Heart left ventricle (tissue), 13 donors: ENCODE results near the gene TRIAP1.

Experiments
- POLR2A ChIP-seq, 2 donors: fragments of 450-650 bp; IDR thresholded peaks; one replicate each; pipeline ENCODE4 v1.6.1; 2017; ENCODE audit warnings: antibody characterized with exemption in 2 of 2, mild to moderate bottlenecking in 2 of 2, moderate library complexity in 2 of 2
- TF ChIP-seq, protein P1 (sequence below), 12 donors: fragments of 200-600 bp; sonication (generic) in 4 of 12; IDR thresholded peaks; one replicate each; pipeline versions ENCODE4 v1.5.0 to v1.8.0; 2018 to 2022; ENCODE audit warnings: antibody characterized with exemption in 12 of 12, mild to moderate bottlenecking in 5 of 12
- donor health status: ischemic (EF 13 %, LVEDD 7.1; RV severe dilation, severe dysfunction).
- donor health status: DM: no; HTN: yes; CAD: no.
- donor health status: DM: no; HTN: no; CAD: no.
- donor health status: ischemic (EF 25% LVEDD 6.9; RV normal size, moderate dysfunction).
- donor health status: ischemic (EF 25% LVEDD 5.7; RV mildly dilated, moderate dysfunction).
- donor health status: ischemic (EF 35%, LVEDD 5.7; RV mildly dilated, moderate dysfunction).
- donor health status: nonischemic (EF 11% LVEDD 7.7; RV severe dilation, severe dysfunction).
- donor health status: DM: yes; HTN: yes; CAD: no.
- donor health status: PGD.
- donor health status: ischemic (EF 29% LVEDD 5.4; RV normal size, mild dysfunction).
- donor health status: nonischemic (EF 23%, LVEDD 6.1; RV moderate dilation, normal function).

DNA sequence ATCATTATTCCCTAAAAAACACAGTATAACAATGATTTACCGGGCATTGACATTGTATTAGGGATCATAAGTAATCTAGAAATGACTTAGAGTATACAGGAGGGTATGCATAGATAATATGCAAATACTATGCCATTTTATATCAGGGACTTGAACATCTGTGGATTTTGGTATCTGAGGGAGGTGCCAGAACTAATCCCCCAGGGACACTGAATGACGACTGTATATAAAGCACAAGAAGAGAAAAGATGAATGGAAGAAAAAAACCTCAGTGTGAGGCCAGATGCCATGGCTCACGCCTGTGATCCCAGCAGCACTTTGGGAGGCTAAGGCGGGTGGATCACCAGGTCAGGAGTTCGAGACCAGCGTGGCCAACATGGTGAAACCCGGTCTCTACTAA lies 33.8 kb downstream of the TRIAP1 start:
- TF ChIP-seq, protein P1, sequence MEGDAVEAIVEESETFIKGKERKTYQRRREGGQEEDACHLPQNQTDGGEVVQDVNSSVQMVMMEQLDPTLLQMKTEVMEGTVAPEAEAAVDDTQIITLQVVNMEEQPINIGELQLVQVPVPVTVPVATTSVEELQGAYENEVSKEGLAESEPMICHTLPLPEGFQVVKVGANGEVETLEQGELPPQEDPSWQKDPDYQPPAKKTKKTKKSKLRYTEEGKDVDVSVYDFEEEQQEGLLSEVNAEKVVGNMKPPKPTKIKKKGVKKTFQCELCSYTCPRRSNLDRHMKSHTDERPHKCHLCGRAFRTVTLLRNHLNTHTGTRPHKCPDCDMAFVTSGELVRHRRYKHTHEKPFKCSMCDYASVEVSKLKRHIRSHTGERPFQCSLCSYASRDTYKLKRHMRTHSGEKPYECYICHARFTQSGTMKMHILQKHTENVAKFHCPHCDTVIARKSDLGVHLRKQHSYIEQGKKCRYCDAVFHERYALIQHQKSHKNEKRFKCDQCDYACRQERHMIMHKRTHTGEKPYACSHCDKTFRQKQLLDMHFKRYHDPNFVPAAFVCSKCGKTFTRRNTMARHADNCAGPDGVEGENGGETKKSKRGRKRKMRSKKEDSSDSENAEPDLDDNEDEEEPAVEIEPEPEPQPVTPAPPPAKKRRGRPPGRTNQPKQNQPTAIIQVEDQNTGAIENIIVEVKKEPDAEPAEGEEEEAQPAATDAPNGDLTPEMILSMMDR (IDR thresholded peaks at IDR 0.05) = no peak
- no peak for TF ChIP-seq POLR2A (IDR thresholded peaks at IDR 0.05)
